GM19193 (cell line): Measurements from ENCODE around the gene FAM186B.

Experiments used
- POLR2A ChIP-seq: IDR thresholded peaks from 4 replicates; pipeline ENCODE4 v1.6.1; 2011; ENCODE audit not compliant: insufficient read depth, insufficient read length; ENCODE audit errors: extremely low read depth

FAM186B gene

DNA sequence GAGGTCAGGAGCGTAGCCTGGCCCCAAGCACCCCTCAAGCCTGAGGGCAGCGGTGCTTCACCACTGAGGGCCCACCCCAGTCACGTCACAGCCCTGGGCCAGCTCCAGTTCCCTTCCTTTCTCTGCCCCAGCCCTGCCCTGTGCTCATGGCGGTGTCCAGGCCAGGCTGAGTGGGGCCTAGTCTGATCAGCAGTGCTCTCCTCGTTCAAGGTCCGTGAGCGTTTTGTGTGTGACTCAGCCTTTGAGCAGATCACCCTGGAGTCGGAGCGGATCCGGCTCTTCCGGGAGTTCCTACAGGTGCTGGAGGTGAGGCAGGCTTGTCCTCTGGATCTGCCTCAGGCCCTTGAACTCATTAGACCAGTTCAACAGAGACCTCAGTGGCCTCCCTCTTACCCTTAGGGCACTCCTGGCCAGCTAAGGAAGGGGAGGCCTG lies 36.9 kb upstream of the FAM186B start:
- TF ChIP-seq POLR2A, result no peak

DNA sequence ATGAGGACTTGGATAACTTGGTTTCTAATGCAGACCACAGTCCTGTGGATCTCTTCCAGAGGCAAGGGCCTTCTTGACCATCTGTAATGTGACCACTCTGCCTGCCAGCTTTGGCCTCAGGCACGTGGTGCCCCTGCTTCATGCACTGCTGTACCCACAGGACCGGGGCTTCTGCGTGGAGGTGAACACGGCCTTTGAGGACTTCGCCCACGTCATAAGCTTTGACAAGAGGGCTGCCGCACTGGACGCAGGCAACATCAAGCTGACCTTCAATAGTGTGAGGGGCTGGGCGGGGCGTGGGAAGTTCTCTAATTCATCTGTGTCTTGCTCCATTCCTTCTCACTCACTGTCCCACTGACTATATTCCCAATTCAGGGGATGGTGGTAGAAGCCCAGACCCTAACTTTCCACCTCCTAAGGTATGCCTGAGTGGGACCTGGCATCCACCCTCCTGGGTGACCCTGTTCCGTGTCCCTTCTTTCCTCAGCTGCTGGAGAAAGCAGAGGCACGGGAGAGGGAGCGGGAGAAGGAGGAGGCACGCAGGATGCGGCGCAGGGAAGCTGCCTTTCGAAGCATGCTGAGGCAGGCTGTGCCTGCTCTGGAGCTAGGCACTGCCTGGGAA lies 36.4 kb upstream of the FAM186B start:
- no peak for TF ChIP-seq POLR2A

DNA sequence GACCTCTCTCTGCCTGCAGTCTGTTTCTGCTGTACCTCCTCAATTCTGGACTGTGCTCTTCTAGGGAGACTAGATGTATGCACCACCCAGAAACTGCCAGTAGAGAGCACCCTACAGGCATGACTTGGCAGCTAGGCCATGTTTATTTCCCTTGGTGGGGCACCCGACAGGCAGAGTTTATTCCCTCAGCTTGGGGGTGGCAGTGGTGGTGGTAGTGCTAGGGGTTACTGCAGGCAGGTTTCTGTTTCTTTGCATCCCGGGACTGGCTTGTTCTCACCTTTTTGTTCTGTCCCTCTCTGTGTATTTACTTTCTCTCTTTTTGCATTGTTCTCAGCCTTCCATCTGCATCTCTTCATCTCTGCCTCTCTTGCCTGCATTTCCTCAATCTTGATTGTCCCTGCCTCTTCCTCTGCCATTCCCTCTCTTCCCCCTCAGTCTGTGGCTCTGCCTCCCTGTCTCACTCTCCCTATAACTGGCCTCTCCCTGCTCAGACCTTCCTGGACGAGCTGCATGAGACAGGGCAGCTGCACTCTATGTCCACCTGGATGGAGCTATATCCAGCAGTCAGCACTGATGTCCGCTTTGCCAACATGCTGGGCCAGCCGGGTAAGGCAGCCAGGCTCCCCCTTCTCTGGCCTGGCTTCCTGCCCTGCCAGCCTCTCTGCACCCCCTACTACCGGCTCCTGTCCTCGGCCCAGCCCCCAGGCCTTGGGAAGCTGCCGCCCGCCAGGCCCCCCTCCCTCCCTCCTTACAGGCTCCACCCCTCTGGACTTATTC lies 31.7 kb upstream of the FAM186B start:
- TF ChIP-seq POLR2A, result no peak

DNA sequence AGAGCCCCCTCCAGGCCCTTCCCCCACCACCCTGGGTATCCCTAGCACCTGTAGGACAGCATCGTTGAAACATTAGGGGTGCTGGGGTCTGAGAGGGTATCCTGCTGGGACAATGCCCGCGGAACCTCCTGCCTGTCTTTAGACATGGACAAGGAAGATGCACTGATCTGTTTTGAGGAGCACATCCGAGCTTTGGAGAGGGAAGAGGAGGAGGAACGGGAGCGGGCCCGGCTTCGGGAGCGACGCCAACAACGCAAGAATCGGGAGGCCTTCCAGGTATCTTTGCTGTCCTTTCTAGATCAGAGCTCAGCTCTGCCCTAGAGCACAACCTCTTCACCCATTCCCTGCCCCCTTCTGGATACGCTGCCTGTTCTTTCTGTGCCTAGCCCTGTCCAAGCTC lies 31.1 kb upstream of the FAM186B start:
- no peak for TF ChIP-seq POLR2A

DNA sequence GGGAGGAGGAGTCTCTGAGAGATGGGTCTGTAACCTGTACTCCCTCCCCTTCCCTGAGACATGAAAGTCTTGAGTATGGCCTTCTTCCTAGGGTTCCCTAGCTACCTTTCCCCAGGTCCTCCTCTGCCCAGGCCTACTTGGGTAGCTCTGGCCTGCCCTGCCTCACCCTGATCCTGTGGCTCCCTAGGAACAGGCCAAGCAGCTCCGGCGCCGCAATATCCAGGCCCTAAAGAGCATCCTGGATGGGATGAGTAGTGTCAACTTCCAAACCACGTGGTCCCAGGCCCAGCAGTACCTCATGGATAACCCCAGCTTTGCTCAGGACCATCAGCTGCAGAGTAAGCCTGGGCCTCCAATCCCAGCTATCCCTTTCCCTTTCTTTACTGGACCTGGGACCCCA lies 30.2 kb upstream of the FAM186B start:
- TF ChIP-seq POLR2A, result no peak

DNA sequence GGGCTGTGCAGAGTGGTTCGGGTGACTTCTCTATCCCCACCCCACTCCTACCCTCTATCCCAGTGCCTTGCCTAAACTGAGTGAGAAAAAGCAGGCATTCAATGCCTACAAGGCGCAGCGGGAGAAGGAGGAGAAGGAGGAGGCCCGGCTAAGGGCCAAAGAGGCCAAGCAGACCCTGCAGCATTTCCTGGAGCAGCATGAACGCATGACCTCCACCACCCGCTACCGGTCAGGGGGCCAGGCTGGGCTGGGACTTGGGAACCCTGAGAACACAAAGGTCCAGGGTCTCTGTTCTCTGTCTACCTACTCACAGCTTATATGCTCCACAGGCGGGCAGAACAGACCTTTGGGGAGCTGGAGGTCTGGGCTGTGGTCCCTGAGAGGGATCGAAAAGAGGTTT lies 29.6 kb upstream of the FAM186B start:
- TF ChIP-seq POLR2A, result peak; percentile 14

DNA sequence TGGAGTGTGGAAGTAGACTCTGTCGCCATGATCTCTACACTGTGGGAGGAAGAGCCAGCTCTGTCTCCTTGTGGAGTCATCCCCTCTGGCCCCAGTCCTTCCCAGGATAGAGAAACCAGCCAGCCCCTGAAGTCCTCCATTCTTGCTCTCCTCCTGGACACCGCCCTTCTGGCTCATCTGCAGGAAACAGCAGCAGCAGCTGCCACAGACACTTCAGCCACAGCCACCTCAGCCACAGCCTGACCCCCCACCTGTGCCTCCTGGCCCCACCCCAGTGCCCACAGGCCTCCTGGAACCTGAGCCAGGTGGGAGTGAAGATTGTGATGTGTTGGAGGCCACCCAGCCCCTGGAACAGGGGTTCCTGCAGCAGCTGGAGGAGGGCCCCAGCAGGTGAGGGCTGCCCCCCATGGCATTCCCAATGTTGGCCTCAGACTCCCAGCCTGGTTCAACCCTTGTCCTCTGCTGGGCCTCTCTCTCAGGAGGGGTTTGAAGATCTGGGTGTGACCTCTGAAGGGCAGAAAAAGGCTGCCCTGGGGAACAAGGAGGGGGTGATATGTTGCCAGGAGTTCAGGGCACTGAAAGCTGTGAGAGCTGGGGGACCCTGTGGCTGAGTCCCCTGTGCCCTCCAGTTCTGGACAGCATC lies 28.4 kb upstream of the FAM186B start:
- no peak for TF ChIP-seq POLR2A

DNA sequence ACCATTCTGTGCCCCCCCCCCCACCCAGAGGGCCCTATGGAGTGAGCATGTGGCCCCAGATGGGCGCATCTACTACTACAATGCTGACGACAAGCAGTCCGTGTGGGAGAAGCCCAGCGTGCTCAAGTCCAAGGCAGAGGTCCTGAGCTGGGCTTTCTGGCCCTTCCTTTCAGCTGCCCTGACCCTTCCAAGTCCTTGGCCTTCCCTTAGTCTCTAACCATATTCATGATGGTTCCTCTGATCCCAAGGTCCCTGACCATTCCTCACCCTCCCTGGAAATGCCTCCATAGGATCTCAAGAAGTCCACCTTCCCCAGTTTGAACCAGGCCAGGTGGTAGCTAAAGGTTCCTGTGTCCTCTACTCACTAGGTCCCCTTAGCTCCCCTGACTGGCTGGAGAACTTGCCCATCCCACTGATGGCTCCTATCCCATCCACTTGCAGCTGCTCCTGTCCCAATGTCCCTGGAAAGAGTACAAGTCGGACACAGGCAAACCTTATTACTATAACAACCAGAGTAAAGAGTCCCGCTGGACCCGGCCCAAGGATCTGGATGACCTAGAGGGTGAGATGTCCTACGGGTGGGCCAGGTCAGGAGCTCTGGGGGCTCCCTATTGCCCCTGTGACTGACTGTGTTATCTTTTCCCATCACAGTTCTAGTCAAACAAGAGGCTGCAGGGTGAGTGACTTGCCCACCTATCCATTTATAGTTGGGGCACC lies 27.7 kb upstream of the FAM186B start:
- TF ChIP-seq POLR2A, result no peak

DNA sequence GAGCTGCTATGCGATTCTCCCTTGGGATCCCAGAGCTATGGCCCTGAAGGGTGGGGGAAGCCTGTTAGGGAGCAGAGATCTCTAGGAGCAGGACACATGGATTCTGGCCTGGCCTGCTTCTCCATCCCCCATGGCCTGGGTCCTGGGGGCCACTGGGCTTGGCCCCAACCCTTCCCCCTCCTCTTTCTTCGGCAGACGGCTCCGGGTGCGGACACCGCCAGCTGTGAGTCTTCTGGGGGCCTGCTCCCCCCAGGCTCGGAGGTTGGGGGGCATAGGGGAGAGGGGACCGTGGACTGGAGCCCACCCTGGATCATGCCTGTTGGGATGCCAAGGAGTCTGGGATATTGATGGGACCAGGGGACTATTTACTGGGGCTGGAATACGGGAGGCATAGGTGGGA lies 27.0 kb upstream of the FAM186B start:
- no peak for TF ChIP-seq POLR2A

DNA sequence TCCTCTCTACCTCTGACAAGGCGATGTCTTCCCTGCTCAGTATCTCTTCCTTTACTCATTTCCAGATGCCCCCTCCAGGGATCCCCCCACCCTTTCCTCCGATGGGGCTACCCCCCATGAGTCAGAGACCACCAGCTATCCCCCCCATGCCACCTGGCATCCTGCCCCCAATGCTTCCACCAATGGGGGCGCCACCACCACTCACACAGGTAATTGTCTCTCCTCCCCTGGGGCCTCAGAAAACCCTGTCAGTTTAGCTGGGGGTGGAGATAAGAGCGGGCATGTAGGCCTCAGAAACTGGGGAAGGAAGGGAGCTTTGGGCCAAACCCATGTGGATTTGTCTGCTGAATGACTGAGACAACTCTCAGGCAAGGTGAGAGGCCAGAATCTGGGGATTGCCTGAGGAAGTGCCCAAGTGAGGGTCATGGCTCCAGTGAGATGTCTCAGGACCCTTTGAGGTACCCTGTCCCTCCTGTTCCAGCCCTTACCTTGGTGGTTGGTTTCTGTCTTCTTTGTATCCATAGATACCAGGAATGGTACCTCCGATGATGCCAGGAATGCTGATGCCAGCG lies 26.0 kb upstream of the FAM186B start:
- TF ChIP-seq POLR2A, result no peak

DNA sequence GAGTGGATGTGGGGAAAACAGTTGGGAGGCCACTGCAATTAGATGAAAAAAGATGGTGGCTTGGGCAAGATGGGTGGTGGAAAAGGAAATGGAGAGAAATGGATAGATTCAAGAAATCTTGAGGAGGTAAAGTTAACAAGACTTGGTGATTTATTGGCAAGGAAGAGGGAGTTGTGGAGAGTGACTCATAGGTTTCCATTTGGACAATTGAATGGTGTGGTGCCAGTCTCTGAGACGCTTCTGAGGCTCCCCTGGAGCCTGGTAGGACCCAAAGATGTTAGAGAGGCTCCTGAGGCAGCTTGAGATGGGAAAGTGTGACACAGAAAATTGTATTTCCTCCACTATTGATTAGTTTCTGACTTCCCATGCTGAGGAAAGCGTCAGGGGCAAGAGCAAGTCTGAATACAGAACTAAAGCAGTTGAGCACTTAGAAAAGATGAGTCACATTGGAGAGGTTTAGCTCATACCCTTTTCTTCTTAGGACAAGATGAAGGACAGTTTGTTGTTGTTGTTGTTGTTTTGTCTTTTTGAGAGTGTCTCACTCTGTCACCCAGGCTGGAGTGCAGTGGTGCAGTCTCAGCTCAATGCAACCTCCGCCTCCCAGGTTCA lies 22.4 kb upstream of the FAM186B start:
- TF ChIP-seq POLR2A, result no peak

DNA sequence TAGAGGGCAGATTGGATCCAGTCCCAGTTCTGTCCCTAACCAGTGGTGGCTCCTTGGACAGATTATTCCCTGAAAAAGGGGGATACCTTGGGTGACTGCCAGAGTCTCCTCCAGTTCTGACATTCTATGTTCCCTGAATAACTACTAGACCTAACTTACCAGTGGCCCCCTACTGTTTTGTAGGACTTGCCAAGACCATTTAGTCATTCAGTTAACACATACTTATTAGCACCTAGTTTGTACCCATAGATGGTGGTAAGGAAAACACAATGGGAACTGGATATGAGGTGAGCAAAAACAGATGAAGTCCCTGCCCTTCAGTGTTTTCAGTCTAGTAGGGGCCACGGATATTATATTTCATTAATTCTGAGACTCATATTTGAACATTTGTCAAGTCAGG lies 21.4 kb upstream of the FAM186B start:
- no peak for TF ChIP-seq POLR2A

DNA sequence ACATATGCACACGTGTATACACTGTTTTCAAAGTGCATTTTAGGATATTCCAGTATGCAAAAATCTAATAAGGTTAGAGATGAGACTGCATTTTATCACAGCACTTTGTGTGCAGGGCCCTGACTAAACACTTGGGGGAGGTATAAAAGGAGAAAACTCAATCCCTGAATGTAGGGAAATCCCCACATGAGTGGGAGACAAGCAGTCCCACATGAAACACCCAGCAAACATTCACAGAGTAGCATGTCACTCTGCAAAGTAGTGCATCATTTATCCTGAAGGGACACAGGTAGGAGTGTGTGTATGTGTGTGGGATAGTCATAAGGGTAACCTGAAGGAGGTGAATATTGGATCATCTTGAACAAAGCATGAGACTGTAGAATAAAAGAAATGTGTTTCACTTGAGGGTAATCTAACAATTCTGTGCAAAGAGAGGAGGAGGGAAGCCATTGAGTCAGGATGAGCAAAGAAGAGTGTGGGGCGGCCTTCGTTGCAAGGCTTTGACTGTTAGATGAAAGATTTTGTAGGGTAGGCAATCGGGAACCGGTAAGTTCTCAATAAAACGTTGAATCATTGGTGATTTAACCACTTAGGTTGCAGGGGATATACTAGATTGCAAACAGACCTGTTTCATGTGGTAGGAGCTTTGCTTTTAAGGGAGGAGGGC lies 20.9 kb upstream of the FAM186B start:
- no peak for TF ChIP-seq POLR2A

DNA sequence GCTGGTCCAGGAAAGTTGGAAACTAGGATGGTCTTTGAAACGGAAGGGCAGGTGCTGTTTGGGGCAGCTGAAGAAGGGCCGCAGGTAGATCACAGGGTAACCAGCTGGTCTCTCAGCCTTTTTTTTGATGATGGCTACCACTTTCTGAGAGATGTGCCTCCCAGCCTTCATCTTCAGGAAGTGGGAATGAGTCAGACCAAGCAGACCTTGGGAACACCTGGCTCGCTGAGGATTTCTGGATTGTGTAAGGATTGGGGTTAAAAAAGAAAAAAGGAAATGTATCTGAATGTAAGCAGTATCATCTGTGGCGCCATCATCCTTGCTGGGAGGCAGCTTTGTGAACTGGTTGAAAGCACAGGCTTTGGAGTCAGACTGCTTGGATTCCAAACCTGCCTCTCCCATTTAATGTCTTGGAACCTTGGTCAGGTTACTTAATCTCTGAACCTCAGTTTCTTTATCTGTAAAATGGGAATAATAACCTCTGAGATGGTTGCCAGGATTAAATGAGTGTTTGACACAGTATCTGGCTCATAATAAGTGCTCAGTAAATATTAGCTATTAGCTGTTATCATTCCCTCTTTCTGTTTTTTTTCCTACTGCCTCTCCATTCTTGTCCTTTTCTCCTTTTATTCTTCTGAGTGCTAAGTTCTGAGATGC lies 19.6 kb upstream of the FAM186B start:
- no peak for TF ChIP-seq POLR2A

DNA sequence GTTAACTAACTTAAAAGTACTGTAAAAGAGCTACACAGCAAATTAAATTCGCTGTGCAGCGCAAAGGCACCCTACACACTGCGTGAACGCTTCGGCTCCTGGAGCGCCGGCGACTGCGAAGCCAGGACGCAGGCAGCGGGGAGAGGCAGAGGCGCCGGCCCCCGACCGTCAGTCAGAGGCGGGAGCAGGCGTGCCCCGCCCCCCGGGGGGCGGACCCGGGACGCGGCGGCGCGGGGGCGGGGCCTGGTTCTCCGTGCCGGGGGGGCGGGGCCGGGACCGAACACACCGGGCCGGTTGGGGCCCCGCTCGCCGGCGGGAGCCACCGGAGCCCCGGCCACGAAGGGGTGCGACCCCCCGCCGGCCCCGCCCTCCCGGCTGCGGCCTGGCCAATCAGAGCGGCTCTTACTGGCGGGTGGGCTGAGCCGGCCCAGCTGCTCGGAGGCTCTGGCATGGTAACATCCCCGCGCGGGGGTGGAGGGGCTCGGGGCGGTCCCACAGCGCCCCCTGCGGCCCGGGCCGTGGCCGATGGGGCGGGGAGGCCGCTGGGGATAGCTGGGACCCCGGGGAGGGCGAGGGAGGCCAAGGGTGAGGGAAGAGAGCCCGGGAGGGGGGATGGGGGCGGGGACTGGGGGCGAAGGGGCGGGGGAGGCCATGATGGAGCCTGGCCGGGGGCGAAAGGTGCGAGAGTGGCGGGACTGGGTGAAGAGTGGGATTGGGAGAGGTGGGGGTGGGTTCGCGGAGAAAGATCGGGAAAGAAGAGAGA lies 17.9 kb upstream of the FAM186B start, which contains the start of gene PRPF40B:
TSS of gene PRPF40B (plus strand) at position 420 of the 763 bp plus-strand sequence. CDS start at position 450, 30 bp downstream.
- TF ChIP-seq POLR2A, result peak; percentile 96
